Omental fat pad (tissue), 4 donors: ENCODE results near the gene HRC. TPM values are rescaled to one million over a fixed set of nuclear protein-coding genes. Genes with fewer than 3 reads are reported as not detected.

Experiments used
- ATAC-seq: fragments of 150-250 bp; one replicate; pipeline ENCODE4 v1.9.1; 2016; ENCODE audit warnings: mild to moderate bottlenecking, moderate library complexity; ENCODE audit not compliant: low FRiP score
- DNase-seq: peaks from one replicate; pipeline ENCODE4 v3.0.0-alpha.2; 2019; ENCODE audit warnings: low spot score
- total RNA-seq, 4 donors: library from RNA; depleted of rRNA; stranded (reverse); fragments of >200 nt; gene quantifications; one replicate each; pipeline ENCODE4 v1.1.0, GENCODE V29; 2016
- TF ChIP-seq, protein P1 (sequence below), 3 donors: fragments of 450-650 bp; IDR thresholded peaks; one replicate each; pipeline ENCODE4 v1.5.1; 2016 to 2017; ENCODE audit warnings: antibody characterized with exemption in 3 of 3, mild to moderate bottlenecking in 3 of 3, moderate library complexity in 2 of 3

HRC gene
- total RNA-seq, 4 donors from 2014 or later, result 0.74 to 13.1 (median 1.7) TPM

GRCh38 chr19:49104229-49104864 lies 50.8 kb downstream of the HRC start:
- TF ChIP-seq, protein P1, sequence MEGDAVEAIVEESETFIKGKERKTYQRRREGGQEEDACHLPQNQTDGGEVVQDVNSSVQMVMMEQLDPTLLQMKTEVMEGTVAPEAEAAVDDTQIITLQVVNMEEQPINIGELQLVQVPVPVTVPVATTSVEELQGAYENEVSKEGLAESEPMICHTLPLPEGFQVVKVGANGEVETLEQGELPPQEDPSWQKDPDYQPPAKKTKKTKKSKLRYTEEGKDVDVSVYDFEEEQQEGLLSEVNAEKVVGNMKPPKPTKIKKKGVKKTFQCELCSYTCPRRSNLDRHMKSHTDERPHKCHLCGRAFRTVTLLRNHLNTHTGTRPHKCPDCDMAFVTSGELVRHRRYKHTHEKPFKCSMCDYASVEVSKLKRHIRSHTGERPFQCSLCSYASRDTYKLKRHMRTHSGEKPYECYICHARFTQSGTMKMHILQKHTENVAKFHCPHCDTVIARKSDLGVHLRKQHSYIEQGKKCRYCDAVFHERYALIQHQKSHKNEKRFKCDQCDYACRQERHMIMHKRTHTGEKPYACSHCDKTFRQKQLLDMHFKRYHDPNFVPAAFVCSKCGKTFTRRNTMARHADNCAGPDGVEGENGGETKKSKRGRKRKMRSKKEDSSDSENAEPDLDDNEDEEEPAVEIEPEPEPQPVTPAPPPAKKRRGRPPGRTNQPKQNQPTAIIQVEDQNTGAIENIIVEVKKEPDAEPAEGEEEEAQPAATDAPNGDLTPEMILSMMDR (IDR thresholded peaks at IDR 0.05), result no peak
- DNase-seq, result no peak
- no peak for ATAC-seq

- ATAC-seq, result no peak
Observed at GRCh38 chr19:49103331-49104085, 51.7 kb downstream of the HRC start.

GRCh38 chr19:49102303-49102702 lies 52.9 kb downstream of the HRC start:
- ATAC-seq (no peak), DNase-seq (no peak)
- TF ChIP-seq, protein P1 (IDR thresholded peaks at IDR 0.05), result no peak

More at GRCh38 chr19:49103331-49104085, 51.7 kb downstream of the HRC start:
- TF ChIP-seq, protein P1 (IDR thresholded peaks at IDR 0.05), result no peak
- no peak for DNase-seq

Other genes starting within 250 kb of the HRC start
- gene DHDH, start 221.7 kb downstream of the HRC start, total RNA-seq, result not detected
- gene BAX, start 200.5 kb downstream of the HRC start, total RNA-seq, result 10 to 100 TPM; 26.4 to 64.2 (median 37.3) TPM
- 1,000 to 10,000 TPM; 6,104 to 9,580 (median 8,850) TPM for gene FTL, start 190.1 kb downstream of the HRC start, total RNA-seq
- 10 to 100 TPM; 34.3 to 41.0 (median 38.8) TPM for gene GYS1, start 162.1 kb downstream of the HRC start, total RNA-seq
- gene RUVBL2, start 161.5 kb downstream of the HRC start, total RNA-seq, result 10 to 100 TPM; 66.3 to 83.9 (median 72.4) TPM
- gene LHB, start 138.3 kb downstream of the HRC start, total RNA-seq, result not detected
- not detected for gene CGB3, start 131.1 kb downstream of the HRC start, total RNA-seq
- gene CGB2, start 123.5 kb downstream of the HRC start, total RNA-seq, result not detected
- not detected for gene CGB1, start 118.5 kb downstream of the HRC start, total RNA-seq
- not detected for gene CGB5, start 111.5 kb downstream of the HRC start, total RNA-seq
- gene CGB8, start 106.3 kb downstream of the HRC start, total RNA-seq, result not detected
- gene CGB7, start 97.6 kb downstream of the HRC start, total RNA-seq, result not detected
- gene NTF4, start 90.6 kb downstream of the HRC start, total RNA-seq, result under 1 TPM in 1 of 4 donors, not detected in 3; 0.84 TPM
- gene KCNA7, start 82.7 kb downstream of the HRC start, total RNA-seq, result not detected
- gene SNRNP70, start 69.9 kb downstream of the HRC start, total RNA-seq, result 100 to 1,000 TPM; 132 to 314 (median 207) TPM
- 1 to 10 TPM in 3 of 4 donors, not detected in 1; 3.7 to 9.0 (median 3.9) TPM for gene LIN7B, start 41.0 kb downstream of the HRC start, total RNA-seq
- 1 to 10 TPM; 1.6 to 3.5 (median 2.9) TPM for gene C19orf73, start 36.3 kb downstream of the HRC start, total RNA-seq
- 10 to 100 TPM in 1 of 4 donors, 1 to 10 TPM in 3; 1.6 to 11.2 (median 4.1) TPM for gene PPFIA3, start 35.9 kb downstream of the HRC start, total RNA-seq
- 10 to 100 TPM in 2 of 4 donors, 1 to 10 TPM in 2; 7.2 to 26.0 (median 10.6) TPM for gene TRPM4, start 2.4 kb upstream of the HRC start, total RNA-seq
- gene SLC6A16, start 169.8 kb upstream of the HRC start, total RNA-seq, result 1 to 10 TPM; 1.0 to 5.7 (median 1.4) TPM
- 10 to 100 TPM; 10.3 to 43.8 (median 21.5) TPM for gene CD37, start 180.0 kb upstream of the HRC start, total RNA-seq
- 10 to 100 TPM; 19.9 to 35.0 (median 26.1) TPM for gene TEAD2, start 207.0 kb upstream of the HRC start, total RNA-seq
- gene DKKL1, start 208.5 kb upstream of the HRC start, total RNA-seq, result not detected
- gene KASH5, start 232.9 kb upstream of the HRC start, total RNA-seq, result under 1 TPM in 1 of 4 donors, not detected in 3; 0.56 TPM